Thoracic aorta (tissue), 2 donors: ENCODE measurements around the gene ACAN. TPM values are rescaled to one million over a fixed set of nuclear protein-coding genes. Genes with fewer than 3 reads are reported as not detected.
A peak's percentile ranks its signal among the peaks of the same experiment; 100 is the strongest.

ENCODE experiments used
- ATAC-seq: fragments of 150-250 bp; one replicate; pipeline ENCODE4 v1.8.0; 2017; ENCODE audit warnings: low read depth; ENCODE audit not compliant: insufficient number of reproducible peaks, low FRiP score
- DNase-seq: peaks from one replicate; pipeline ENCODE4 v3.0.0-alpha.2; 2020; ENCODE audit warnings: low spot score
- H3K27ac ChIP-seq, 2 donors: fragments of 200-600 bp; sonication (generic); 1 replicate in 1 of 2; 2 replicates in 1 of 2; pipeline ENCODE4 v1.5.1; 2016; ENCODE audit warnings: mild to moderate bottlenecking in 2 of 2, moderate library complexity in 2 of 2
- H3K27me3 ChIP-seq: fragments of 200-600 bp; sonication (generic); replicated peaks from 2 replicates; pipeline ENCODE4 v1.6.0; 2016; ENCODE audit warnings: mild to moderate bottlenecking; ENCODE audit not compliant: insufficient read depth
- H3K36me3 ChIP-seq: fragments of 200-600 bp; sonication (generic); one replicate; pipeline ENCODE4 v1.5.1; 2016
- H3K4me1 ChIP-seq, 2 donors: fragments of 200-600 bp; sonication (generic); 1 replicate in 1 of 2; 2 replicates in 1 of 2; pipeline versions ENCODE4 v1.5.1 to v1.6.0; 2016; ENCODE audit warnings: low read depth in 2 of 2, mild to moderate bottlenecking in 1 of 2; ENCODE audit not compliant: control insufficient read depth in 1 of 2
- H3K4me3 ChIP-seq: fragments of 200-600 bp; sonication (generic); 2 replicates; pipeline ENCODE4 v1.5.1; 2016; ENCODE audit warnings: mild to moderate bottlenecking
- H3K9me3 ChIP-seq: fragments of 200-600 bp; sonication (generic); 2 replicates; pipeline ENCODE4 v1.5.1; 2016
- total RNA-seq, 2 donors: library from RNA; depleted of rRNA; stranded (reverse); fragments of >200 nt; gene quantifications; one replicate each; pipeline versions ENCODE4 v1.1.0 to v1.2.3, GENCODE V29; 2016
- TF ChIP-seq, protein P1 (sequence below): fragments of 200-600 bp; sonication (generic); IDR thresholded peaks from one replicate; pipeline ENCODE4 v1.5.1; 2019; ENCODE audit warnings: antibody characterized with exemption

Gene ACAN
- total RNA-seq, 2 donors from 2014 or later, result 23.2 to 147 TPM

DNA sequence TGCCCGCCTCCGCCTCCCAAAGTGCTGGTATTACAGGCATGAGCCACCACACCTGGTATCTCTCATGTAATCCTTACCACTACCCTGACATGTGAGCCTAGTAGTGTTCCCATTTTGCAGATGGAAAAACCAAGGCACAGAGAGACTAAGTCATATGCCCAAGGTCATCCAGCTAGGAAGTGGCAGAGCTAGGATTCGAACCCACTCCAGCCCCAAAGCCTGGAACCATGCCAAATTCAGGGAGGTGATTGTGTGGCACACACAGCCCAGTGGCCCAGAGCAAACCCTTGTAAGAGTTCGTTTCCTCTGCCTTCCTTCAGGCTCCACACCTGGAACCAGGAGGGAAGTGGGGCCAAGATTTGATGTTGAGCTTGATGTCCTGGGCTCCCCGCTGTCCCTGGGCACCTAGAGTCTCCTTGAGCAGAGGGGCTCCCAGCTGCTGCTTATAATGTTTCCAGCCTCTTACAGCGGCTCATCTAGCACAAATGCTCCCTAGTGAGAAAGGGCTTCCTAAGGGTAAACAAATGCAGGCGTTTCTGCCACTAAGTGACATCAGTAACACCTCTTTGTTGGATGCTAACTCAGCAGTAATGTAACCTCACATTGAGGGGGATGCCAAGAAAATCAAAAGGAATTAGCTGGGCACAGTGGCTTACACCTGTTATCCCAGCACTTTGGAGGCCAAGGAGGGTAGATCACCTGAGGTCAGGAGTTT is 88.5 kb downstream of the ACAN start:
- no peak for ATAC-seq

GRCh38 chr15:88894348-88894818 is 91.1 kb downstream of the ACAN start:
- Histone ChIP-seq H3K27me3 (no peaks in the 10 kb centered on the region), H3K4me3 (peak overlapping the region; percentile 93), H3K9me3 (no peaks in the 10 kb centered on the region), H3K27ac (peak overlapping the region; percentile 67 to 82), H3K4me1 (peaks cover 16 to 57% of the 10 kb centered on the region in 2 donors), H3K36me3 (peaks cover 3% of the 10 kb centered on the region)
- TF ChIP-seq, protein P1, sequence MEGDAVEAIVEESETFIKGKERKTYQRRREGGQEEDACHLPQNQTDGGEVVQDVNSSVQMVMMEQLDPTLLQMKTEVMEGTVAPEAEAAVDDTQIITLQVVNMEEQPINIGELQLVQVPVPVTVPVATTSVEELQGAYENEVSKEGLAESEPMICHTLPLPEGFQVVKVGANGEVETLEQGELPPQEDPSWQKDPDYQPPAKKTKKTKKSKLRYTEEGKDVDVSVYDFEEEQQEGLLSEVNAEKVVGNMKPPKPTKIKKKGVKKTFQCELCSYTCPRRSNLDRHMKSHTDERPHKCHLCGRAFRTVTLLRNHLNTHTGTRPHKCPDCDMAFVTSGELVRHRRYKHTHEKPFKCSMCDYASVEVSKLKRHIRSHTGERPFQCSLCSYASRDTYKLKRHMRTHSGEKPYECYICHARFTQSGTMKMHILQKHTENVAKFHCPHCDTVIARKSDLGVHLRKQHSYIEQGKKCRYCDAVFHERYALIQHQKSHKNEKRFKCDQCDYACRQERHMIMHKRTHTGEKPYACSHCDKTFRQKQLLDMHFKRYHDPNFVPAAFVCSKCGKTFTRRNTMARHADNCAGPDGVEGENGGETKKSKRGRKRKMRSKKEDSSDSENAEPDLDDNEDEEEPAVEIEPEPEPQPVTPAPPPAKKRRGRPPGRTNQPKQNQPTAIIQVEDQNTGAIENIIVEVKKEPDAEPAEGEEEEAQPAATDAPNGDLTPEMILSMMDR, result peak; percentile 69
- no peak for DNase-seq
- no peak for ATAC-seq

More for the DNA sequence above, 88.5 kb downstream of the ACAN start:
- H3K36me3 ChIP-seq, result peaks cover 5% of the 10 kb centered on the region
- no peaks in the 10 kb centered on the region for H3K27me3 ChIP-seq
- H3K4me1 ChIP-seq, result peaks cover 7 to 30% of the 10 kb centered on the region in 2 donors
- no peak overlapping the region for H3K27ac ChIP-seq
- no peaks in the 10 kb centered on the region for H3K9me3 ChIP-seq
- no peak for DNase-seq
- TF ChIP-seq, protein P1, result no peak
- H3K4me3 ChIP-seq, result no peak overlapping the region

- peak within 1 kb of the TSS; percentile 93 for H3K4me3 ChIP-seq
- H3K27ac ChIP-seq, result peak within 1 kb of the TSS; percentile 67 to 98
- ATAC-seq, result no peak
- no peak for DNase-seq
- TF ChIP-seq, protein P1, result no peak
- H3K27me3 ChIP-seq, result no peaks in the 10 kb centered on the region
- no peaks in the 10 kb centered on the region for H3K9me3 ChIP-seq
- peaks cover 16 to 61% of the 10 kb centered on the region in 2 donors for H3K4me1 ChIP-seq
- peaks cover under 1% of the 10 kb centered on the region for H3K36me3 ChIP-seq
Measured at GRCh38 chr15:88894819-88895767, 91.9 kb downstream of the ACAN start, which contains the start of gene HAPLN3. HAPLN3 (minus strand) TSS chr15:88895544; CDS start chr15:88887298, 8,246 bp downstream.

- DNase-seq (no peak), ATAC-seq (no peak)
- peaks cover 9% of the 10 kb centered on the region for H3K36me3 ChIP-seq
- no peaks in the 10 kb centered on the region for H3K27me3 ChIP-seq
- TF ChIP-seq, protein P1, result no peak
- peak overlapping the region; percentile 52 to 98 for H3K27ac ChIP-seq
- no peaks in the 10 kb centered on the region for H3K9me3 ChIP-seq
- peaks cover 16 to 74% of the 10 kb centered on the region in 2 donors for H3K4me1 ChIP-seq
- no peak overlapping the region for H3K4me3 ChIP-seq
Measured at GRCh38 chr15:88896333-88897033, 93.2 kb downstream of the ACAN start.
